Left lung (tissue), 10 donors: ENCODE results near the gene OR10K2. TPM values are rescaled to one million over a fixed set of nuclear protein-coding genes. Genes with fewer than 3 reads are reported as not detected.

Experiments
- ATAC-seq: fragments of 200-7000 bp; cut with Tn5 transposase; one replicate; pipeline ENCODE4 v1.9.1; 2020; ENCODE audit warnings: moderate library complexity
- DNase-seq, 4 donors: peaks; one replicate each; pipeline ENCODE4 v3.0.0-alpha.2; 2013 to 2020
- H3K27ac ChIP-seq, 2 donors: fragments of 200-600 bp; sonication (generic) in 1 of 2; one replicate each; pipeline versions ENCODE4 v1.5.0 to v1.8.0; 2020 to 2021
- H3K27me3 ChIP-seq, 2 donors: fragments of 200-600 bp; sonication (generic) in 1 of 2; one replicate each; pipeline versions ENCODE4 v1.5.0 to v1.8.0; 2020 to 2021
- H3K36me3 ChIP-seq, 2 donors: fragments of 200-600 bp; sonication (generic) in 1 of 2; one replicate each; pipeline versions ENCODE4 v1.5.0 to v1.8.0; 2020 to 2021
- H3K4me1 ChIP-seq, 2 donors: fragments of 200-600 bp; one replicate each; pipeline ENCODE4 v1.8.0; 2021
- H3K4me3 ChIP-seq, 2 donors: fragments of 200-600 bp; sonication (generic) in 1 of 2; one replicate each; pipeline versions ENCODE4 v1.5.0 to v1.8.0; 2020 to 2021; ENCODE audit warnings: mild to moderate bottlenecking in 1 of 2
- H3K9me3 ChIP-seq, 2 donors: fragments of 200-600 bp; sonication (generic) in 1 of 2; one replicate each; pipeline versions ENCODE4 v1.5.0 to v1.8.0; 2020 to 2021
- intact Hi-C, 2 donors: fragments of 100-400 bp; cut with DNase I; formaldehyde crosslinking; loops; one replicate each; pipeline versions ENCODE4 v1.11.2 to v1.14.2; 2022
- polyA plus RNA-seq, 6 donors: library from polyadenylated mRNA; unstranded; fragments of 120-200 nt; gene quantifications; one replicate each; pipeline ENCODE4 v1.2.1, GENCODE V29; 2013; ENCODE audit not compliant: insufficient read length in 6 of 6
- total RNA-seq, 2 donors: library from RNA; stranded (reverse); fragmentation: NEBNext Ultra II Directional; extraction: Animal tissue kit (Norgen Biotek cat#: 25700); gene quantifications; one replicate each; pipeline ENCODE4 v1.2.1, GENCODE V29; 2021
- TF ChIP-seq, protein P1 (sequence below), 2 donors: fragments of 200-600 bp; sonication (generic) in 1 of 2; IDR thresholded peaks; one replicate each; pipeline versions ENCODE4 v1.5.0 to v1.8.0; 2021; ENCODE audit warnings: antibody characterized with exemption in 2 of 2
- donor health status: DM: no; HTN: yes; CAD: no.
- donor health status: DM: no; HTN: no; CAD: no.

Gene OR10K2
- total and polyA plus RNA-seq, 8 donors = 0.09 TPM; not detected in 7

DNA sequence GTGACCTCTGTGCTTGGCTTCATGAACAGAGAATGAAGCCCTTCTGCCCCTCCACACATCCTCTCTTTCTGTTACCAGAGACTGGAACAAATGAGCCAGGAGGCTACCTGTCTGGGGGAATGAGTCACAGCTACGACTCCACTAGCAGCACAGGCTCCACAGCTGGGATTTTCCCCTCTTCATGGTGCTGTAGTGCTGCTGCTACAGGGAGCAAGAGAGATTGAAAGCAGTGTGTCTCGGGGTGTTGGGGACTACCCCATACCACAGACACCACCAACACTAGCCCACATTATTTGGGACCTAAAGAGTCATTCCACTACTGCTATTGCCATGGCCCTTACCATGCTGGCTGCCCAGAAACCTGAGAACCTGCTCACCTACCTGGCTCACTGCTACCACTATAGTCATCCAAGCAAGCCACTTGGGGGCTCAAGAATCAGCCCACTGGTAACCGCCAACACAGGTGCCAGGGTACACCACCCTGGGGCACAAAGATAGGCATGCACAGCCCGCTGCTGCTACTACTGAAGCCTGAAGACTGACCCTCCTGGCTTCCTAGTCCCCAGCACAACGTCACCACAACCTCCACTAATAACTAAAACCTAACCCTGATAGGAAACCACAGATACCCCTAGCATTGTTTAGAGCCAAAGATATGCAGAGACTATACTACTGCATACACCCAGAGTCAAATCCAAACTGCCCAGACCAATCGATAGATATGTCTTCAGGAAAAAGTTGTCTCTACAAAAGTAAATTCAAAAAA lies 54.7 kb downstream of the OR10K2 start:
- no peak overlapping the region for H3K4me3 ChIP-seq
- H3K36me3 ChIP-seq = no peaks in the 10 kb centered on the region
- no peaks in the 10 kb centered on the region for H3K27me3 ChIP-seq
- ATAC-seq (no peak), DNase-seq (no peak)
- intact Hi-C loops = no loop called here
- H3K9me3 ChIP-seq = peaks cover 0 to 13% of the 10 kb centered on the region in 2 donors
- no peaks in the 10 kb centered on the region for H3K4me1 ChIP-seq
- no peak overlapping the region for H3K27ac ChIP-seq
- TF ChIP-seq, protein P1, sequence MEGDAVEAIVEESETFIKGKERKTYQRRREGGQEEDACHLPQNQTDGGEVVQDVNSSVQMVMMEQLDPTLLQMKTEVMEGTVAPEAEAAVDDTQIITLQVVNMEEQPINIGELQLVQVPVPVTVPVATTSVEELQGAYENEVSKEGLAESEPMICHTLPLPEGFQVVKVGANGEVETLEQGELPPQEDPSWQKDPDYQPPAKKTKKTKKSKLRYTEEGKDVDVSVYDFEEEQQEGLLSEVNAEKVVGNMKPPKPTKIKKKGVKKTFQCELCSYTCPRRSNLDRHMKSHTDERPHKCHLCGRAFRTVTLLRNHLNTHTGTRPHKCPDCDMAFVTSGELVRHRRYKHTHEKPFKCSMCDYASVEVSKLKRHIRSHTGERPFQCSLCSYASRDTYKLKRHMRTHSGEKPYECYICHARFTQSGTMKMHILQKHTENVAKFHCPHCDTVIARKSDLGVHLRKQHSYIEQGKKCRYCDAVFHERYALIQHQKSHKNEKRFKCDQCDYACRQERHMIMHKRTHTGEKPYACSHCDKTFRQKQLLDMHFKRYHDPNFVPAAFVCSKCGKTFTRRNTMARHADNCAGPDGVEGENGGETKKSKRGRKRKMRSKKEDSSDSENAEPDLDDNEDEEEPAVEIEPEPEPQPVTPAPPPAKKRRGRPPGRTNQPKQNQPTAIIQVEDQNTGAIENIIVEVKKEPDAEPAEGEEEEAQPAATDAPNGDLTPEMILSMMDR (IDR thresholded peaks at IDR 0.05) = no peak

Other genes with a start within 250 kb of the OR10K2 start
- gene CD1D, start 245.3 kb downstream of the OR10K2 start, total RNA-seq = 1 to 10 TPM; 1.9 to 3.6 TPM
- gene CD1D, start 245.3 kb downstream of the OR10K2 start, polyA plus RNA-seq = 1 to 10 TPM; 1.5 to 2.1 (median 1.7) TPM
- under 1 TPM in 1 of 2 donors, not detected in 1; 0.67 TPM for gene CD1A, start 171.8 kb downstream of the OR10K2 start, total RNA-seq
- under 1 TPM in 1 of 6 donors, not detected in 5; 0.07 TPM for gene CD1A, start 171.8 kb downstream of the OR10K2 start, polyA plus RNA-seq
- 1 to 10 TPM in 1 of 2 donors, under 1 TPM in 1; 0.76 to 1.9 TPM for gene CD1C, start 136.3 kb downstream of the OR10K2 start, total RNA-seq
- gene CD1C, start 136.3 kb downstream of the OR10K2 start, polyA plus RNA-seq = 1 to 10 TPM; 1.5 to 2.8 (median 1.9) TPM
- gene CD1B, start 94.7 kb downstream of the OR10K2 start, total RNA-seq = under 1 TPM in 1 of 2 donors, not detected in 1; 0.41 TPM
- gene CD1B, start 94.7 kb downstream of the OR10K2 start, polyA plus RNA-seq = under 1 TPM in 1 of 6 donors, not detected in 5; 0.12 TPM
- gene CD1E, start 72.3 kb downstream of the OR10K2 start, total RNA-seq = under 1 TPM; 0.16 to 0.47 TPM
- under 1 TPM in 4 of 6 donors, not detected in 2; 0.17 to 0.36 (median 0.24) TPM for gene CD1E, start 72.3 kb downstream of the OR10K2 start, polyA plus RNA-seq
- gene OR10T2, start 26.8 kb downstream of the OR10K2 start, total RNA-seq = not detected
- gene OR10T2, start 26.8 kb downstream of the OR10K2 start, polyA plus RNA-seq = not detected
- not detected for gene OR10K1, start 35.6 kb upstream of the OR10K2 start, total RNA-seq
- under 1 TPM in 2 of 6 donors, not detected in 4; 0.04 to 0.06 TPM for gene OR10K1, start 35.6 kb upstream of the OR10K2 start, polyA plus RNA-seq
- not detected for gene OR10R2, start 46.0 kb upstream of the OR10K2 start, total RNA-seq
- not detected for gene OR10R2, start 46.0 kb upstream of the OR10K2 start, polyA plus RNA-seq
- gene OR6Y1, start 128.2 kb upstream of the OR10K2 start, total RNA-seq = not detected
- gene OR6Y1, start 128.2 kb upstream of the OR10K2 start, polyA plus RNA-seq = not detected
- not detected for gene OR6P1, start 144.3 kb upstream of the OR10K2 start, total RNA-seq
- not detected for gene OR6P1, start 144.3 kb upstream of the OR10K2 start, polyA plus RNA-seq
- not detected for gene OR10X1, start 153.7 kb upstream of the OR10K2 start, total RNA-seq
- gene OR10X1, start 153.7 kb upstream of the OR10K2 start, polyA plus RNA-seq = not detected
- gene OR10Z1, start 179.0 kb upstream of the OR10K2 start, total RNA-seq = not detected
- under 1 TPM; 0.17 to 0.38 (median 0.23) TPM for gene OR10Z1, start 179.0 kb upstream of the OR10K2 start, polyA plus RNA-seq